IPS DF 19.7 (cell line): ENCODE measurements around the gene LRMDA.

Experiments
- DNase-seq: peaks from one replicate; pipeline ENCODE4 v3.0.0-alpha.2; 2013; ENCODE audit warnings: low read depth, low spot score

LRMDA gene

DNA sequence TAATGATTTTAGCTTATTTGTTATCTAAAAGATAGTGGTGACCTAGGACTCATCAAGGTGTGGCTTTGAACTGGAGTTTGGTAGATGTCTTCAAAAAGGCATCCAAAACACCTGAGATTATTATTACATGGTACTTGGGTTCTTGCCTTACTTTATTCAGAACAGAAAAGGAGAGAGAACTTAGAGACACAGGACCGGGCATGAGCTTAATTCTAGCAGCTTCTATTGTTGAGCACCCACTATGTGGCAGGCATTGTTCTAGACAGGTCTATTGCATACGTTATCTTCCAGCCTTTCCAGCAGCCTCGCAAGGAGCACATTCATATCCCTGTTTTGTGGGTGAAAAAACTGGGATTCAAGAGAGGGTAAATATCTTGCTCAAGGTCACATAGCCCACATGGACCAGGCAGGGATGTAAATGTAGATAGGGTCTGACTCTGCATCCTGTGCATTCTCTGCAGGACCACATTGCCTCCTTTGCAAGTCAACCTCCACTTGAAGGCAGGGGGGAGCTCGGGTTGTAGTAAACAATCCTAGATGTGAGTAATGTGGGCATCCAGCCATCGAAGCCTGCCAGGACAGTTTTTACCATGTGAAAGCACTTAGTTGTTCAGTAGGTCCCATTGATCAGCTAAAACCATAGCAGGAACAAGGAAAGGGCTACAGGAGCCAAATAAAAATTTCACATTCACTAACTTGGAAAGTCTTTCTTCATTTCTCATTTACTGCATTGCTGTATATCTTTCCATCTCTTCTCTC lies 551.4 kb downstream of the LRMDA start:
- DNase-seq: no peak

DNA sequence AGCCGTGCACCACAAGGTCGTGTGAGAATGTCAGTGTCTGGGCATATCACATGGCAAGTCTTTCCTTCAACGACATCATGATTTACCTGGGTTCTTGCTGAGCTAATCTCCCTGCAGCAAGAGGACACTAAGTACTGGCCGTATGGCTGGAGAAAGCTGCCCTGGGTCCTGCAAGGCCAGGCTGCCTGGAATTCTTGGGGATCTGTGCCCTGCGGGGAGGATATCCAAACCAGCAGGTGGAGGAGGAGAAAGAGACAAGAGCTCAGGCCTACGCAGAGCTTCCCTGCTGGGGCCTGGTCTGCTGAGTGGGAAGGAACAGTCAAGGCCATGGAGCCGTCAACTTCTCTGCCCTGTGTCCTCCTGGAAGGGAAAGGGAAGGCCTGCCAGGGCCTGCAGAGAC lies 552.6 kb downstream of the LRMDA start:
- no peak for DNase-seq

DNA sequence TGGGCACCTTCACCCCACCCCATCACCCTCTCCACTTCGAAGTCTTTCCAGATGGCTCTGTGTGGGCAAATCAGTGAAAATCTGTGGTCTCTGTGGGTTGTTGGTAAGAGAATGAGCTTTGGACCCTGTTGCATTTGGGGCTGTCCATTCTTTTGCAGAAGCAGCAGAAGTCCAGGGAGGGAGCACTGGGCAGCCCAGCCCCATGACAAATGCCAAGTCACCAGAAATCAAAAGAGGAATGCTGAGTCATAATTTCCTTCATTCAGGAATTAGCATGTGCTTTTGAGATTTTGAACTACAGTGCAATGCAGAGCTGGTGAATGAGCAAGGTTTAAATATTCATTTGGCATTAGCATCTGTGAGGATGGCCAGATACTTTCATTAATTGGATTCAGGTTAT lies 556.2 kb downstream of the LRMDA start:
- DNase-seq: no peak

DNA sequence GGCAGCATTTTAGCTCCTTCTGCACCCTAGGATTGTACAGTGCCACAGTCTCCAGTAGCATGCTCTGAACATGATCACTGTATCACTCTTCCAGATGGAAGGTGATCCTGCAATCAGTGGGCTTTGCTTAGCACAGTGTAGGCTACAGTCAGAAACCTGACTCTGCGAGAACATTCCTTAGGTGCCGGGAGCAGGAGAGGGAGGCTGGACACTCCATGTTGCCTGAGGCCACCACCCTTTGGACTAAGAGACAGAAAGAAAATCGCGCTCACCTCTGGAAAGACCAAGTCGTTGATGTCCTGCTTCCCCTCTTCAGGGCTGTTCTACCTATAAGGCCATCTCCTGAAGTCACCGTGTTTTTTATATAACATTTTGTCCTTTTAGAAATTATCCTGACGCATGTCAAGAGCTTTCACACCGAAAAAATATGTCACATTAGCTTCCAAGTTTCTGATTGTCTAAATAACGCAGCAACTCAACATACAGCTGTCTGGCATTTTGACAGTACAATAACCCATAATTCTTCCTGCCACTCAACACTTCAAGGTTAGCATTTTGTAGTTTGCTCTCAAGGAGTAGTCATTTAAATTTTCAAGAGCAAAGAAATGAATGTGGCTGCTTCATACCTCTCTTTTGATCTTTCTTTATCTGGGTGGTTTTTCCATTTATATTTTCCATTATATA lies 563.1 kb downstream of the LRMDA start:
- DNase-seq: no peak

- DNase-seq: no peak
These were observed 563.6 kb downstream of the LRMDA start for GRCh38 chr10:75995041-75995430.

GRCh38 chr10:75995720-75996119 lies 564.3 kb downstream of the LRMDA start:
- no peak for DNase-seq

- DNase-seq: no peak
These were observed 567.6 kb downstream of the LRMDA start for GRCh38 chr10:75999001-75999400.

- DNase-seq: no peak
These were observed 568.2 kb downstream of the LRMDA start for GRCh38 chr10:75999515-76000209.

- no peak for DNase-seq
These were observed 569.1 kb downstream of the LRMDA start for GRCh38 chr10:76000550-76000949.

DNA sequence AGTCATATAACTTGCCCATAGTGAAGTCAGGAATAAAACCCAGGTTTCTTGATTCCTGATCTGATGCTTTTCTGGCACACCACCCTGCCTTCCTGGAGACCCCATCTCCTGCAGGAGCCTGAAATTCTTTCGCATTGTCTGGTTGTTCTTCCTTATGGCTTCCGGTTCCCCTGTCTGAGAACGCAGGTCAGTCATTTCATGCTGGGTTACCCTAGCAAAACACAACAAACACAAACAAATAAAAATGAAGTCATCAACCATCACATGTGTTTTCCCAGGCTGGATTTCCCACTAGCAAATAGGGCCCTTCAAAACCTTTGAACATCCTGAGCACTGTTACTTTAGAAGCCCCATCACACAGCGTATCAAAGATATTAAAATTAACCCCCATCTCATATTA lies 569.6 kb downstream of the LRMDA start:
- no peak for DNase-seq

- no peak for DNase-seq
These were observed 570.0 kb downstream of the LRMDA start for GRCh38 chr10:76001461-76001860.

- no peak for DNase-seq
These were observed 570.9 kb downstream of the LRMDA start for GRCh38 chr10:76002262-76002854.

- no peak for DNase-seq
These were observed 576.3 kb downstream of the LRMDA start for GRCh38 chr10:76007667-76008181.

DNA sequence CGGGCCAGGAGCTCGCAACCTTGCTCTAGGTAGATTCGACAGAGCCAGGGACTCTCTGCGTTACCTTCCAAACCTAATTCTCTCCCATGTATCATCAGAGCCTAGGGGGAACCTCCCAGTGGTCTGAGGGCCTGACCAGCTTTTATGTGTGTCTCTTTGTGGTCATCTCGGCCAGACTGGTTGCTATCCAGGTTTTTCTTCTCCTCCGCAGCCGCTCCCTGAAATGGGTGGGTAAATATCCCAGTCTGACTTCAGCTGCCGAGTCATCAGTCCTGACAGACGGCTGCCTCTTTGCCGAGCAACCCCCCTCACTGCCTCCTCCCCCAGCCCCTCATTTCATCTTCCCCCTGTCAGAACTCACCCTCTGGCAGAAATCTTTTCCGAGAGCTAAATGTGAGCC lies 578.1 kb downstream of the LRMDA start:
- no peak for DNase-seq

DNA sequence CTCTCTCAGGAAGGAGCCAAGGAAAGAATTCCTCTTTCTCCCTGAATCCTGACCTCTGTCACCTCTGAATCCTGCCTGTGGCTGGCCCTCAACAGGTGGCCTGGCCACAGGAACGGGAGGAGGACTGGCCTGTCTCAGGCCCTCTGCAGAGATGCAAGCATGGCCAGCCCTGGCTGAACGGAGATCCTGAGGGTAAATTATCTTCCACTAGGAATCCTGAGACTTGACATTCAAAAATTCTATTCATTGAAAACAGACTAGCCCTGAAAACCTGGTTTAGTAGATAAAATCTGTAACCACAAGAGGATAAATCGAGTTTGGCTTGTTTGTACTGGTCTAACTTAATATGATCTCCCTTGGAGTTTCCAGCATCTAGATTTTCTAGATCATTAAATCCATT lies 579.3 kb downstream of the LRMDA start:
- DNase-seq: no peak

DNA sequence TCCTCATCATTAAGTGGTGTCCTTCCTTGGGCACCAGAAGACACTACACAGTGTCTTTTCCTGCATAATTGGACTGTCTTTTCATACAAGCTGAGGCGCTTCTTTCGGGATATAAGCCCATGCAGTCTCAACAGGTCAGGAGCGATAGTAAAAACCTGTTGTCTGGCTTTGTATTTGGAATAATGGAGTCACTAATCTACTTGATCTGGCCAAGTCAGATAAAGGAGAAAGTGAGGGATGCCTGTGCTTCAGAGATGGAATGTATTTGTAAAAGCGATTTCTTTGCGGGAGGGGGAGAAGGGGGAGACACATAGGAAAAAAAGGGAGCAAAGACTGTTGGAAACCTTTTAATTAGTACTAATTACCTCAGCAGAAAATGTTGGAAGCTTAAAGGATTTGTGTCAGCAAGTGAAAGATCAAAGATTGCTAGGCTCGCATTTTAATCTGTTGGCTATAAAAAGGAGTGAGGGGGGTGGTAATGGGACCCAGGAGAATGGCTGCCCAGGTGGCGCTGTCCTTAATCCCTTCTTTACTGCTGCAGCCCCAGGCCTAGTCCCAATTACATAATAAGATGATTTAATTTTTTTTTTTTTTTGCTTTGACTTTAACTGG lies 581.4 kb downstream of the LRMDA start:
- DNase-seq: no peak

- no peak for DNase-seq
These were observed 583.8 kb downstream of the LRMDA start for GRCh38 chr10:76015245-76015644.

DNA sequence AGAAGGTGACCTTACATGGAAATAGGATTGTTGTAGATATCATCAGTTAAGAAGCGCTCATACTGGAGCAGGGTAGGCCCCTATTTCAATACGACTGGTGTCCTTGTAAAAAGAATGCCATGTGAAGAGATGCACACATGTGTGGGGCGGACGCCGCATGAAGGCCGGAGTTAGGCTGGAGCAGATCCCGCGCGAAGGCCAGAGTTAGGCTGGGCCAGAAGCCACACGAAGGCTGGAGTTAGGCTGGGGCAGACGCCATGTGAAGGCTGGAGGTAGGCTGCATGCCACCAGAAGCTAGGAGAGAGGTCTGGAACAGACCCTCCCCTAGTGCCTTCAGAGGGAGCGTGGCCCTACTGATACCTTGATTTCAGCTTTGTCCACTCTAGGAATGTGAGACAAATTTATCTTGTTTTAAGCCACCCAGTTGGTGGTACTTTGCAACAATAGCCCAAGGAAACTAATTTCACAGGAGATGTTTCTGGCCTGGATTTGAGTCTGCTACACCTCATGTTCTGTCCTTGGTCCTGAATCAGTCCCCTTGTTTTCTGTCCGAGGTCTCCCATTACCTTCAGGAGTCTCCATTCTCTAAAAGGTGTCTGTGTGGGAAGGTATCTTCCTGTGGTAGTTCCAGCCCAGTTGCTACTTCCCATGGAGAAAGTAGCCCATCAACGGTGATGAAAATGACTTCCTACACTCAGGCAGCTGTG lies 585.8 kb downstream of the LRMDA start:
- DNase-seq: no peak

GRCh38 chr10:76017733-76018433 lies 586.5 kb downstream of the LRMDA start:
- no peak for DNase-seq

GRCh38 chr10:76020630-76021029 lies 589.2 kb downstream of the LRMDA start:
- DNase-seq: no peak
